ENCODE measurements around the gene SLC35F1.

- no peak for TF ChIP-seq CTCF (IDR thresholded peaks at IDR 0.05; ENCODE audit: low read depth, low read length)
- no peak for TF ChIP-seq EZH2phosphoT487 (IDR thresholded peaks at IDR 0.05; ENCODE audit: low read depth)
These were observed 261.4 kb downstream of the SLC35F1 start for GRCh38 chr6:118168421-118168820.
